OCI-LY7 (cell line): ENCODE data around the gene KLHL26. TPM values are rescaled to one million over a fixed set of nuclear protein-coding genes. Genes with fewer than 3 reads are reported as not detected.

Experiments used
- BruUV-seq: library from RNA; stranded (reverse); fragments of 400-500 nt; replicated peaks from 2 replicates; lab custom pipeline; 2021; lab: Mats Ljungman, UMichigan
- CTCF ChIA-PET: fragments of 300-600 bp; sonication (Branson Sonifier 250); formaldehyde crosslinking; loops from one replicate; lab custom pipeline; 2022; ENCODE audit warnings: antibody characterized with exemption; ENCODE audit not compliant: unreplicated experiment; lab: Charles Lee
- POLR2A ChIA-PET: fragments of 300-600 bp; sonication (Branson Sonifier 250); formaldehyde crosslinking; loops from one replicate; lab custom pipeline; 2022; ENCODE audit warnings: antibody characterized with exemption; lab: Charles Lee
- DNase-seq: peaks from one replicate; pipeline ENCODE4 v3.0.0-alpha.2; 2015; ENCODE audit warnings: low spot score
- H2AFZ ChIP-seq: fragments of 200-600 bp; sonication (generic), shearing (Covaris generic); 2 replicates; pipeline ENCODE4 v1.6.1; 2014; ENCODE audit warnings: mild to moderate bottlenecking, antibody characterized with exemption, low read length, moderate library complexity
- H3K27ac ChIP-seq: fragments of 200-600 bp; sonication (generic); 2 replicates; pipeline ENCODE4 v1.5.1; 2014; ENCODE audit warnings: mixed run types, low read depth, mild to moderate bottlenecking, moderate library complexity, low read length, inconsistent platforms; ENCODE audit not compliant: poor library complexity, severe bottlenecking
- H3K36me3 ChIP-seq: fragments of 200-600 bp; sonication (generic); 2 replicates; pipeline ENCODE4 v1.6.1; 2014; ENCODE audit warnings: mild to moderate bottlenecking, antibody characterized with exemption, low read length, moderate library complexity, mixed read lengths; ENCODE audit not compliant: insufficient read depth
- H3K4me1 ChIP-seq: fragments of 200-600 bp; sonication (generic); 2 replicates; pipeline ENCODE4 v1.5.1; 2014; ENCODE audit warnings: mild to moderate bottlenecking, low read length; ENCODE audit not compliant: insufficient read depth, poor library complexity, severe bottlenecking
- H3K4me2 ChIP-seq: fragments of 200-600 bp; sonication (generic); 2 replicates; pipeline ENCODE4 v1.6.1; 2014; ENCODE audit warnings: mild to moderate bottlenecking, low read length
- H3K4me3 ChIP-seq: fragments of 200-600 bp; sonication (generic); 2 replicates; pipeline ENCODE4 v1.5.1; 2014; ENCODE audit warnings: mild to moderate bottlenecking, low read depth, low read length; ENCODE audit not compliant: poor library complexity, severe bottlenecking
- H3K79me2 ChIP-seq: fragments of 200-600 bp; sonication (generic); 2 replicates; pipeline ENCODE4 v1.6.1; 2016; ENCODE audit warnings: low read depth, mild to moderate bottlenecking, low read length, moderate library complexity, mixed read lengths; ENCODE audit not compliant: insufficient read depth
- H3K9me2 ChIP-seq: fragments of 200-600 bp; sonication (generic); 2 replicates; pipeline ENCODE4 v1.6.1; 2016; ENCODE audit warnings: mild to moderate bottlenecking, low read length, mixed read lengths; ENCODE audit not compliant: insufficient read depth
- H3K9me3 ChIP-seq: fragments of 200-600 bp; sonication (generic); 2 replicates; pipeline ENCODE4 v1.6.1; 2014; ENCODE audit warnings: mild to moderate bottlenecking, mixed run types, low read length, mixed read lengths
- H4K20me1 ChIP-seq: fragments of 200-600 bp; sonication (generic); 2 replicates; pipeline ENCODE4 v1.6.1; 2014; ENCODE audit warnings: mild to moderate bottlenecking, antibody characterized with exemption, low read length, moderate library complexity, mixed read lengths; ENCODE audit not compliant: insufficient read depth
- EZH2phosphoT487 ChIP-seq: fragments of 200-600 bp; sonication (generic); IDR thresholded peaks from 2 replicates; pipeline ENCODE4 v1.6.1; 2018; ENCODE audit warnings: low read depth, borderline replicate concordance, mild to moderate bottlenecking, mixed run types, antibody characterized with exemption, low read length, moderate library complexity, mixed read lengths
- intact Hi-C: fragments of 100-400 bp; cut with micrococcal nuclease; formaldehyde crosslinking; loops from one replicate; pipeline ENCODE4 v1.10.0; 2022; ENCODE audit not compliant: unreplicated experiment
- total RNA-seq, 2 experiments: library from RNA; depleted of rRNA in 1 of 2; stranded (reverse); fragments of >200 nt in 1 of 2; shearing (Covaris generic) in 1 of 2; gene quantifications; 2 replicates each; pipeline ENCODE4 v1.2.3, GENCODE V29; 2014 to 2022
- TF ChIP-seq, protein P1 (sequence below): fragments of 200-600 bp; sonication (generic); conservative IDR thresholded peaks from 2 replicates; pipeline ENCODE4 v1.5.1; 2014; ENCODE audit warnings: mild to moderate bottlenecking, antibody characterized with exemption, low read length, moderate library complexity, mixed read lengths

KLHL26 gene
- total RNA-seq, 2 experiments from 2014 or later, result 1.0 to 8.9 TPM

DNA sequence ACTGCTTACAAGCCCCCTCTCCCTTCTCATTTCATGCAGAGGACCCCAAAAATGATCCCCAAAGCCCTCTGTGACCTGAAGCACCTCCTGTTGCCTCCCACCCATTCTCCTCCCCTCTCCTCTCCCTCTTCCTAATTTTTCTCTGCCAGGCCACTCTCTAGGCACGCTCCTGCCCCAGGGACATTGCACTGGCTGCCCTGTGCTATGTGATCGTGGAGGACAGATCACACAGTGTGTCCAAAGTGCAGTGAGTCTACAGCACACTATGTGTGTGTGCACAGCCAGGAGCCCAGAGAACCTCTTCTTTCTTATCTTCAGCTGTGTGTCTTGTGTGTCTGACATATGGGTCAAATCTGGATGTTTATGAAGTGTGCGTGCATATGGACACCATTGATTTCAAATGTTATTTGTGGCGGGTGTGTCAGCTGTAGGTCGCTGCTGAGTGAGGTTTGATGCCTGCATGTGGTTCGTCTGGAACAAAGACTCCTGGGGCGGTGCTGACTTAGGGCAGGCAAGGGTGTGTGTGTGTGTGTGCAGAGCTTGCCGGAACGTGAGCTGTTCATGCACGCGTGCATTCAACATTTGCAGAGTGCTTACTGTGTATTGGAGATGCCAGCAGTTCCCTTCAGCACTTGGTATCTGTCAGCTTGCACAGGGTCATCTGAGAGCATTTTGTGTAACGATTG is 2.1 kb upstream of the KLHL26 start:
- ChIA-PET POLR2A (interaction anchor here (0.6 kb wide), 1 partner anchor 47 kb away, joined by 4 read pairs; no protein-coding TSS in a partner anchor), CTCF (interaction anchor here (0.6 to 1.0 kb wide), 2 partner anchors 10 to 20 kb away, joined by 3 to 4 read pairs; no protein-coding TSS in a partner anchor)
- peaks cover 19% of the 10 kb centered on the region for H3K4me1 ChIP-seq
- TF ChIP-seq EZH2phosphoT487, result no peak
- TF ChIP-seq, protein P1, sequence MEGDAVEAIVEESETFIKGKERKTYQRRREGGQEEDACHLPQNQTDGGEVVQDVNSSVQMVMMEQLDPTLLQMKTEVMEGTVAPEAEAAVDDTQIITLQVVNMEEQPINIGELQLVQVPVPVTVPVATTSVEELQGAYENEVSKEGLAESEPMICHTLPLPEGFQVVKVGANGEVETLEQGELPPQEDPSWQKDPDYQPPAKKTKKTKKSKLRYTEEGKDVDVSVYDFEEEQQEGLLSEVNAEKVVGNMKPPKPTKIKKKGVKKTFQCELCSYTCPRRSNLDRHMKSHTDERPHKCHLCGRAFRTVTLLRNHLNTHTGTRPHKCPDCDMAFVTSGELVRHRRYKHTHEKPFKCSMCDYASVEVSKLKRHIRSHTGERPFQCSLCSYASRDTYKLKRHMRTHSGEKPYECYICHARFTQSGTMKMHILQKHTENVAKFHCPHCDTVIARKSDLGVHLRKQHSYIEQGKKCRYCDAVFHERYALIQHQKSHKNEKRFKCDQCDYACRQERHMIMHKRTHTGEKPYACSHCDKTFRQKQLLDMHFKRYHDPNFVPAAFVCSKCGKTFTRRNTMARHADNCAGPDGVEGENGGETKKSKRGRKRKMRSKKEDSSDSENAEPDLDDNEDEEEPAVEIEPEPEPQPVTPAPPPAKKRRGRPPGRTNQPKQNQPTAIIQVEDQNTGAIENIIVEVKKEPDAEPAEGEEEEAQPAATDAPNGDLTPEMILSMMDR, result no peak
- no peaks in the 10 kb centered on the region for H3K9me3 ChIP-seq
- BruUV-seq, result no TSS peak
- H3K4me2 ChIP-seq, result no peak overlapping the region
- no peaks in the 10 kb centered on the region for H4K20me1 ChIP-seq
- DNase-seq, result no peak
- no peaks in the 10 kb centered on the region for H3K36me3 ChIP-seq
- H3K4me3 ChIP-seq, result no peak overlapping the region
- no peaks in the 10 kb centered on the region for H3K9me2 ChIP-seq
- H3K27ac ChIP-seq, result no peak overlapping the region
- no peaks in the 10 kb centered on the region for H3K79me2 ChIP-seq
- intact Hi-C loops, result no loop called here
- no peak overlapping the region for H2AFZ ChIP-seq

DNA sequence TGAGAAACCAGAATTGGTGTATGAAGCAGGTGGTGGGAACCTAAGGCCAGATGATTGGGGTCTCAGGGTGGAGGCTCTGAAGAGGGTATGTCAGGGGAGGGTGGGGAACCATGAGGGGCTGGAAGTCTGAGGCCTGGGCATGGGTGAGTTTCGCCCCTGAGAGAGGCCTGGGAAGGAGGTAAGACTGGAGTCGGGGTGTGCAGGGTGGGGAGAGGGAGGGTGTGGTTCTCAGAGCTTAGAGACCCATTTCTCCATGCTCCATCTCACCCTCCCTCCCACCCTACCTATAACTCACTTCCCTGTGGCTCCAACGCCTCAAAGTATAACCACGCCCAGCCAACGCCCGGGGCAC is 1.0 kb upstream of the KLHL26 start:
- peak overlapping the region; percentile 18; the same call in 1 of the 2 replicates for H2AFZ ChIP-seq
- H3K9me3 ChIP-seq, result no peaks in the 10 kb centered on the region
- no peaks in the 10 kb centered on the region for H3K36me3 ChIP-seq
- H4K20me1 ChIP-seq, result no peaks in the 10 kb centered on the region
- H3K4me1 ChIP-seq, result peaks cover 19% of the 10 kb centered on the region
- no peaks in the 10 kb centered on the region for H3K79me2 ChIP-seq
- no peaks in the 10 kb centered on the region for H3K9me2 ChIP-seq
- no TSS peak for BruUV-seq
- peak overlapping the region; percentile 41 for H3K4me2 ChIP-seq
- DNase-seq, result no peak
- ChIA-PET POLR2A (no interaction called here), CTCF (interaction anchor here (1.0 kb wide), 1 partner anchor 19 kb away, joined by 4 read pairs; no protein-coding TSS in a partner anchor)
- TF ChIP-seq EZH2phosphoT487, result no peak
- TF ChIP-seq, protein P1, result no peak
- no peak overlapping the region for H3K27ac ChIP-seq
- intact Hi-C loops, result loop anchor here (2.0 kb wide), 1 partner anchor 47 kb away; the partner anchor contains the start of gene REX1BD
- H3K4me3 ChIP-seq, result no peak overlapping the region
